Activated T-cell treated with anti-CD3 and anti-CD28 coated beads, Interleukin-2, amount 50 U/mL, for 4 hours (primary cell): Measurements from ENCODE around the gene ANP32B. TPM values are rescaled to one million over a fixed set of nuclear protein-coding genes. Genes with fewer than 3 reads are reported as not detected.
A peak's percentile ranks its signal among the peaks of the same experiment; 100 is the strongest.

Source experiments
- ATAC-seq, 2 donors: fragments of 200-7000 bp; cut with Tn5 transposase; one replicate each; pipeline ENCODE4 v1.10.0; 2021
- DNase-seq: peaks from one replicate; pipeline ENCODE4 v3.0.0-alpha.2; 2020
- H3K27me3 Mint-ChIP-seq: one replicate; pipeline ENCODE4 v1.8.0; 2021; ENCODE audit warnings: low read depth, mixed read lengths
- H3K36me3 Mint-ChIP-seq: one replicate; pipeline ENCODE4 v1.8.0; 2022; ENCODE audit warnings: mixed read lengths; ENCODE audit not compliant: insufficient read depth
- H3K4me1 Mint-ChIP-seq: one replicate; pipeline ENCODE4 v1.8.0; 2021; ENCODE audit warnings: low read depth, mixed read lengths
- H3K4me3 Mint-ChIP-seq: one replicate; pipeline ENCODE4 v1.8.0; 2021; ENCODE audit warnings: mild to moderate bottlenecking, moderate library complexity, mixed read lengths
- H3K9me3 Mint-ChIP-seq: one replicate; pipeline ENCODE4 v1.8.0; 2021; ENCODE audit warnings: mixed read lengths
- total RNA-seq, 3 donors: library from RNA; stranded (reverse); gene quantifications; one replicate each; pipeline ENCODE4 v1.2.1, GENCODE V29; 2021

ANP32B gene
- total RNA-seq, 3 donors from 2014 or later: 307 to 343 (median 326) TPM

DNA sequence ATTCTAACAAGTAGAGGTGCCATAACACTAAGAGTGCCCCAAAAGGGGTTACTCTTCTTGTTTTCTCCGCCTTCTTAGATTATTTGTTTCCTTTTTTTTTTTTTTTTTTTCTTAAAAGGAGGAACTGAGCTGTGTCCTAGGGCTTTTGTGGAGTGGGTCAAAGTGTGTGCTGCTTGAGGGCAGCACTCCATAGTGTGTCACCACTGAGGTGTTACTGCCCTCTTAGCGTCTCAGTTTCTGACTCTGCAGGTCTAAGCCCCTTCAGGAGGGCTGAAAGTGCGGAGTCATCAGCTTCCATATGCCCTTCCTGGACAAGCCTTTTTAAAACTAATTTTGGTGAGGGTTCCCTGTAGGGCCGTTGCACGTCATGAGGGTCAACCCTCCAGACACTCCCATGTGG lies 60.8 kb downstream of the ANP32B start:
- peaks cover 8% of the 10 kb centered on the region for H3K27me3 Mint-ChIP-seq
- peaks cover 18% of the 10 kb centered on the region for H3K4me1 Mint-ChIP-seq
- DNase-seq (no peak), ATAC-seq (no peak)
- no peaks in the 10 kb centered on the region for H3K9me3 Mint-ChIP-seq
- H3K4me3 Mint-ChIP-seq: no peak overlapping the region
- H3K36me3 Mint-ChIP-seq: peaks cover 7% of the 10 kb centered on the region

DNA sequence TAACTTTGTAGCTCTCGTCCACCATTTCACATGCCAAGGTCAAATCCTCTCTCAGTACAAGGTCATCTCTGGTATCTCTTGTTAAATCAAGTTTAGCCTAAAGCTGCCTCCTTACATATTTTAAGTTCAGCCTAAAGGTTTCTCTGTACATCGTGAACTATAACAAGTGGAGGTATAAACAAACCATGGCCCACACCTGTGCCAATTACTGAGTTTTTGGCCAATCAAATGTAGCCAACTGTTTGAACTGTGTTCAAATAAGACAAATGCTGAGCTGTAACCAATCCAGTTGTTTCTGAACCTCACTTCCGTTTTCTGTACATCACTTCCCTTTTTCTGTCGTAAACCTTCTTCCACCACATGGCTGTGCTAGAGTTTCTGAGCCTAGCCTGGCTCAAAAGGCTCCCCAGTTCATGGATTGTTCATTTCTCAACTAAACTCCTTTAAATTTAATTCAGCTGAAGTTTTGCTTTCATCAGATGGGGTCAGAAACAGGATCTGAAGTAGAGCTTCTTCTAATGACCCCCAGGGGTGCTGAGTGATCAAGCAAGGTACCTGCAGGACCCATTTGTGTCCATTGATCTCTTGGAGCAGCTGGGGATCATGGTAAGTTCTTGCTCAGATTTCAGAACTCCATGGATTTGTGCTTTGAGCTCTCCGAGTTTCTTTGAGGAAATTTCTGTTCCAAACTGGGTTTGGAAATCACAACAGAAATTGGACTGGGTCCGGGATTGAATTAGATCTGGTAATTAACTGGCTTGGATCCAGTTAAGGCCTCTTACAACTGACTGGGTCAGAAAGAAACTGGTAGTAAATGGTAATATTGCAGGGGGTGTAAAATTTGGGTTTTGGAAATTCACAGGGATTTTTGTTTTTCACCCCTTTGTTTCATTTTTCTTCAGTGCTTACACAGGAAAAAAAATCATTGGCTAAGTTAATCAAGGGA lies 62.4 kb downstream of the ANP32B start:
- peaks cover 1% of the 10 kb centered on the region for H3K27me3 Mint-ChIP-seq
- H3K36me3 Mint-ChIP-seq: peaks cover 7% of the 10 kb centered on the region
- peak overlapping the region; percentile 87 for H3K4me3 Mint-ChIP-seq
- DNase-seq (no peak), ATAC-seq (peak; percentile 97 to 98)
- H3K9me3 Mint-ChIP-seq: no peaks in the 10 kb centered on the region
- peaks cover 18% of the 10 kb centered on the region for H3K4me1 Mint-ChIP-seq

DNA sequence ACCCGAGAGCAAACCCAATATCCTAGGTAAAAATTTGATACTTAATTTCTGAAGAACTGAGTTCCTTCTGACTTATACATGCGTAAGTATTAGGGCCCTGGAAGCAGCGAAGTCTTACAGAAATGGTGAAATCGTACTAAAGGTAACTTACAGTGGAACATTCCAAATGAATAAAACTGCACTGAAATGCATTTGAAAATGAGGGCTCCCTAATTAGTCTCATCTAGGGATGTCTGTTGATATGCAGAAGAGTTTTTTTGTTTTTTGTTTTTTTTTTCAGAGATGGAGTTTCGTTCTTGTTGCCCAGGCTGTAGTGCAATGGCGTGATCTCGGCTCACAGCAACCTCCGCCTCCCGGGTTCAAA lies 63.0 kb downstream of the ANP32B start:
- Mint-ChIP-seq H3K4me3 (peak overlapping the region; percentile 87), H3K36me3 (peaks cover 7% of the 10 kb centered on the region), H3K27me3 (no peaks in the 10 kb centered on the region), H3K9me3 (no peaks in the 10 kb centered on the region), H3K4me1 (peaks cover 18% of the 10 kb centered on the region)
- ATAC-seq: no peak
- DNase-seq: no peak

DNA sequence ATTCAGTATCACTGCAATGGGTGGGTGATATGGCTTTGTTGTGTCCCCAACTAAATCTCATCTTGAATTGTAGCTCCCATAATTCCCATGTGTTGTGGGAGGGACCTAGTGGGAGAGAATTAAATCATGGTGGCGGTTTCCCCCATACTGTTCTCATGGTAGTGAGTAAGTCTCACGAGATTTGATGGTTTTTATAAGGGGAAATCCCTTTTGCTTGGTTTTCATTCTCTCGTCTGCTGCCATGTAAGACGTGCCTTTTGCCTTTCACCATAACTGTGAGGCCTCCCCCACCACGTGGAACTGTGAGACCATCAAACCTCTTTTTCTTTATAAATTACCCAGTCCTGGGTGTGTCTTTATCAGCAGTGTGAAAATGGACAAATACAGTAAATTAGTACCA lies 63.9 kb downstream of the ANP32B start:
- Mint-ChIP-seq H3K36me3 (peaks cover 7% of the 10 kb centered on the region), H3K27me3 (no peaks in the 10 kb centered on the region), H3K4me1 (peaks cover 18% of the 10 kb centered on the region), H3K4me3 (peak overlapping the region; percentile 87), H3K9me3 (no peaks in the 10 kb centered on the region)
- DNase-seq: no peak
- ATAC-seq: no peak

DNA sequence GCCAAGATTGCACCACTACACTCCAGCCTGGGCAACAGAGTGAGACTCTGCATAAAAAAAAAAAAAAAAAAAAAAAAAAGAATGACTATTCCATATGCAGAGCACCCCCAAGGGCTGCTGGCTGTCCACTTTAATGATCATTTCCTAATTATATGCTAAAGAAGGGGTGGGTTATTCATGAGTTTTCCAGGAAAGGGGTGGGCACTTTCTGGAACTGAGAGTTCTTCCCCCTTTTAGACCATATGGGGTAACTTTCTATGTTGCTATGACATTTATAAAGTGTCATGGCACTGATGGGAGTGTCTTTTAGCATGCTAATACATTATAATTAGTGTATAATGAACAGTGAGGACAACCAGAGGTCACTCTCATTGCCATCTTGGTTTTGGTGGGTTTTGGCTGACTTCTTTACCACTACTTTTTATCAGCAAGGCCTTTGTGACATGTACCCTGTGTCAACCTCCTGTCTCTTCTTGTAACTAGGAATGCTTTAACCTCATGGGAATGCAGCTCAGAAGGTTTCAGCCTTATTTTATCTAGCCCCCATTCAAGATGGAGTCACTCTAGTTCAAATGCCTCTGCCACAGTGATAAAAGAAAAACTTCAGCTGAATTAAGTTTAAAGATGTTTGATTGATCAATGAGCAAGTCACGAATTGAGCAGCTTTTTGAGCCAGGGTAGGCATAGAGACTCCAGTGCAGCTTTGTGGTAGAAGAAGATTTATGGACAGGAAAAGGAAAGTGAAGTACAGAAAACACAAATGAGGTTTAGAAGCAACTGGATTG lies 66.3 kb downstream of the ANP32B start:
- Mint-ChIP-seq H3K36me3 (peaks cover 10% of the 10 kb centered on the region), H3K27me3 (no peaks in the 10 kb centered on the region), H3K9me3 (no peaks in the 10 kb centered on the region), H3K4me3 (no peak overlapping the region), H3K4me1 (peaks cover 18% of the 10 kb centered on the region)
- no peak for DNase-seq
- no peak for ATAC-seq

DNA sequence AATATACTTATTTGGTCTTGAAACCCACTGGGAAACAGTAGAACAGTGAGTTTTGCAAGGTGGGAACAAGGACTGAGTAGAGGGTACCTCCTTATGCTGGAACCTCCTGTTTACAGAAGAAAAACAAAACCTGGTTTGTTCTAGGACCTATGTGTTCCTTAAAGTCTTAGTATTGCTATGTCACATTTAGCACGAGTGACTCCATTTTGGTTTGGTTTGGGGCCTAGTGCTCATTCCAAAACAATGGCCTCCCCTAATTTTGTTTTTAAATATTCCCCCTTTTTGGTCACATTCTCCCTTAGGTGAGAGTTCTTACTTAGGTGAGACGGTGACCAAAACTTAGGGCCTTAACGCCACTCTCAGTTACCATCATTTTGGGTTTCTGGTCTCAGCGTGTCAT lies 67.2 kb downstream of the ANP32B start:
- H3K4me1 Mint-ChIP-seq: peaks cover 13% of the 10 kb centered on the region
- ATAC-seq: no peak
- no peak overlapping the region for H3K4me3 Mint-ChIP-seq
- no peaks in the 10 kb centered on the region for H3K9me3 Mint-ChIP-seq
- H3K27me3 Mint-ChIP-seq: no peaks in the 10 kb centered on the region
- H3K36me3 Mint-ChIP-seq: peaks cover 10% of the 10 kb centered on the region
- no peak for DNase-seq

DNA sequence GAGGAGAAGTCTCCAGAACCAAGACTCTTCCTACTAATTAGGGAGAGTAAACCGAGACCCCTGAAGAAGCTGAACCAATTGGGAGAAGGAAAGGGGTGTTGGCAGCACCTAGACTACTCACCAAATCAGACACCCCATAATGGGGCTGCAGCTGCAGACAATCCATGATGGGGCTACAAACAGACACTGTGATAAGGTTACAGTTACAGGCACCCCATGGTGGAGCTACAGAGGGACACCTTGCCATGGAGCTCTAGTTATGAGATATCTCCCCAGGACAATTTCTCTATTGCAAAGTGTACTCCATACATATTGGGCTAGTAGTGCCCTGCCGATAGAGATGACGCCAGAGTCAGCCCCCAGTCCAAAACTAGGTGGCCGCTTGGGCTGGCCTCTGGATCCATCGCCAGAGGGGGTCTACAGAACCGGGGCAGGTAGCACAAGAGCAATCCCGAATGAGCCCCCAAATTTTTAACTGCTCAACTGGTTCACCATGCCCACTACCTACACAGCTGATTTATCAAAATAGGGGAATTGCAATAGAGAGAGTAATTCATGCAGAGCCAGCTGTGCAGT lies 71.3 kb downstream of the ANP32B start:
- Mint-ChIP-seq H3K4me1 (peaks cover 18% of the 10 kb centered on the region), H3K4me3 (no peak overlapping the region), H3K36me3 (peaks cover 3% of the 10 kb centered on the region), H3K9me3 (no peaks in the 10 kb centered on the region), H3K27me3 (no peaks in the 10 kb centered on the region)
- ATAC-seq (no peak), DNase-seq (no peak)

DNA sequence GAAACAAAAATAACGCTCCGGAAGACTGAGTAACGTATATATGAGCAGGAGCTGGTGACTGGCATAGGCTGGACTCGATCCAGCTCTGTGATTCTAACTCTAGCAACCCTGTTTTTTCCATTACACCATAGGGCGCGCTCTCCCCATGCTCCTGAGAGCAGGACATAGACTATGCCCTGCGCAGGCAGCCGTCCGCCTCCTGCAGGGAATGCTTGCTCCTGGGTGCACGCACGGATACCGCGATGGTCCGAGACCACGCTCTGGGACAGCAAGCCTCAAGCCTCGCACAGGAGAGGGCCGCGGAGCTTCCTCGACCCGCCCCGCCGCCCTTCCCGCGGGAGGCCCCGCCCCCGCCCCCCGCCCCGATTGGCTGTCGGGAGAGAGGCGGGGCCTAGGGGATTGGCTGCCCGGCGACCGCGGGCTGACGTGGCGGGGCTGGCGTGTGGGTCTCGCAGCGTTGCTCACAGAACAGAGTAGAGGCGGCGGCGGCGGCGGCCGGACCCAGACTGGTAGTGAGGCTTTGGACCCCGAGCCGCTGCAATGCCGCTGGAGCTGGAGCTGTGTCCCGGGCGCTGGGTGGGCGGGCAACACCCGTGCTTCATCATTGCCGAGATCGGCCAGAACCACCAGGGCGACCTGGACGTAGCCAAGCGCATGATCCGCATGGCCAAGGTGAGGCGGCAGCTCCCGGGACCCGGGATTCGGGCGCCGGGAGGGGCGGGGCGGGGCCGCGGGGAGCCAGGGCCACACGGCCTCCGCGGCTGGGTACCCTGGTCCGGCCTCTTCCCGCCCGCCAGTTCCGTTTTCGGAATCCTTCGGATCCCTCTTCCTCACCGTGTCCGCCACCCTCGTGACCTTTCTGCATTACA lies 73.4 kb downstream of the ANP32B start, which contains the start of gene NANS:
TSS of gene NANS (plus strand) at position 464 of the 869 bp plus-strand sequence. CDS start at position 541, 77 bp downstream.
- Mint-ChIP-seq H3K4me3 (peak within 1 kb of the TSS; percentile 96), H3K36me3 (peaks cover 6% of the 10 kb centered on the region), H3K9me3 (no peaks in the 10 kb centered on the region), H3K4me1 (peaks cover 21% of the 10 kb centered on the region), H3K27me3 (no peaks in the 10 kb centered on the region)
- DNase-seq: peak; percentile 90
- peak; percentile 97 to 98 for ATAC-seq

DNA sequence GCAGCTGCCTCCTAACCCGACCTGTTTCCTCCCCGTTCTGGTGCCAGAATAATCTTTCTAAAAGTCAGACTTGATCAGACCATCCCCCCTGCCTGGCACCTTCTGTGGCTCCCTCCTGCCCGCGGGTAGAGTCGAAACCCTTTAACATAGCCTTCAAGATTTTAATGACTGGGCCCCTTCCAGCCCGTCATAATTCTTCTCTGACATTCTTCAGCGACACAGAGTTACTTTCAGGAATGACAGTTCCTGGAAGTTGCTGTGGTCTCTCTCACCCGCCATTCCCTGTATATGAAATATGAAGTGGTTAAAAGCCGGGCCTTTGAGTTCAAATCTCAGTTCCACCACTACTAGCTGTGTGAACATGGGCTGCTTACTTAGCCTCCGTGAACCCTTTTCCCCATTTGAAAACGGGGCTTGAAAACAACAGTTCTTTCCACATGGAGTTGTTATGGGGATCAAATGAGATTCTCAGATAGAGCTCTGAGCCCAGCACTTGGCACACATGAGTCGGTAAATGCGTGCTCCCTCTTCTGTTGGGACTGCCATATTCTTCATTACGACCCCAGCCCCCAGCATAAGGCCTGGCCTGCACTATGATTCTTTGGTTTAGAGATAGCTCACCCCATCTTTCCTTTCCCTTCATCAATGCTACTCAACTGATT lies 74.1 kb downstream of the ANP32B start:
- ATAC-seq (no peak), DNase-seq (no peak)
- Mint-ChIP-seq H3K36me3 (peaks cover 8% of the 10 kb centered on the region), H3K4me1 (peaks cover 21% of the 10 kb centered on the region), H3K4me3 (peak overlapping the region; percentile 96), H3K9me3 (no peaks in the 10 kb centered on the region), H3K27me3 (no peaks in the 10 kb centered on the region)

DNA sequence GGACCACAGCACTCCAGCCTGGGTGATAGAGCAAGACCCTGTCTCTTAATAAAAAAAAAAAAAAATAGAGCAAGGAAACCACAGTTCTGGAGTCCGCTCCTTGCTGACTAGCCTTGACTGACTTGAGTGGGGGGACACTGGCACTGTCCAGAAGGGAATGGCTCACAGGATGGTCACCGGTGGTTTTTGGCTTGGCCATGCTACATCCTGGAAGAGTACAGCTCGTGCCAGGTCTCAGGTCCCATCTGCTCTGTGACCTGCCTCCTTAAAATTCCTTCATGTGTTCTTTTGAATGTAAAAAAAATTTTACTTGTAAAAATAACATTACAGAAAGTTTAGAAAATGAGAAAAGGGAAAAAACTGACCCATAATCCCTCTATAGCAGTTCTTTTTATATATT lies 79.0 kb downstream of the ANP32B start:
- ATAC-seq (no peak), DNase-seq (no peak)
- Mint-ChIP-seq H3K9me3 (no peaks in the 10 kb centered on the region), H3K4me1 (peaks cover 16% of the 10 kb centered on the region), H3K27me3 (no peaks in the 10 kb centered on the region), H3K36me3 (peaks cover 29% of the 10 kb centered on the region), H3K4me3 (no peak overlapping the region)

DNA sequence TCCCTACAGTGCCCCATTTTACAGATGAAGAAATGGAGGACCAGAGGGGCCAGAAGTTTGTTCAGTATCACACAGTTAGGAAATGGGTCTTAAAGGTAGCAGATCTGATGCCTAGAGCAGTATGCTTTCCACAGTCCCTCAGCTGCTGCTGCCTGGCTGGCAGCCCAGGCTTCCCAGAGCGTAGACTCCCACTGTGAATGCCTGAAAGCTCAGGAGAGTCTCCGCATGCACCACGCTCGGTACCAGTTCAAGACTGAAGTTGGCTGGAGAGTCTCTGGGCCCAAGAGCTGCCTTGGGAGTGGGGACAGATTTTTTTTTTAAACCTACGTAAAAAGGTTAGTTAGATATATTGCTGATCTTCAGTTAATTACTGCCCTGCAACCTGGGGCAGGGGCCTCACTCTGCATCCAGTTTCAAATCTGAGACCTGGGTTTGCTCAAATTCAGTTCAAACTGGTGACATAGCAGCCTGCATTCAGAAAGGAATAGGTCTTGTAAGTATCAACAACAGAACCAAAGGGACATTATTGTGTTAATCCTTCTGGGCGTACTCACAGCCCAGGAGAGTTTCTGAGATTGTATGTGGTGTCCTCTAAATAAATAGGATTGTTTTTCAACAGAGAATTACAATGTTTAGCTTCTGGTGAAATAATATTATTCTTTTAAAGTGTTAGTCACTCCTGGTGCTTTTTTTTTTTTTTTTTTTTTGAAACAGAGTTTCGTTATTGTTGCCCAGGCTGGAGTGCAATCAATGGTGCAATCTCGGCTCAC lies 81.7 kb downstream of the ANP32B start:
- no peak for ATAC-seq
- H3K27me3 Mint-ChIP-seq: no peaks in the 10 kb centered on the region
- H3K36me3 Mint-ChIP-seq: peaks cover 33% of the 10 kb centered on the region
- H3K9me3 Mint-ChIP-seq: no peaks in the 10 kb centered on the region
- no peak for DNase-seq
- H3K4me3 Mint-ChIP-seq: no peak overlapping the region
- H3K4me1 Mint-ChIP-seq: peaks cover 5% of the 10 kb centered on the region
